Prostate gland (tissue), 2 donors: ENCODE results near the gene YEATS2. TPM values are rescaled to one million over a fixed set of nuclear protein-coding genes. Genes with fewer than 3 reads are reported as not detected.

Source experiments
- DNase-seq: peaks from one replicate; pipeline ENCODE4 v3.0.0-alpha.2; 2019; ENCODE audit warnings: low spot score
- H3K27ac ChIP-seq, 2 donors: fragments of 200-600 bp; sonication (generic); 2 replicates each; pipeline ENCODE4 v1.5.1; 2017 to 2019
- H3K27me3 ChIP-seq: fragments of 200-600 bp; sonication (generic); replicated peaks from 2 replicates; pipeline ENCODE4 v1.5.1; 2019; ENCODE audit not compliant: insufficient read depth
- H3K36me3 ChIP-seq, 2 donors: fragments of 200-600 bp; sonication (generic); 1 replicate in 1 of 2; 2 replicates in 1 of 2; pipeline versions ENCODE4 v1.5.1 to v1.8.1; 2017 to 2019
- H3K4me1 ChIP-seq: fragments of 200-600 bp; sonication (generic); replicated peaks from 2 replicates; pipeline ENCODE4 v1.5.1; 2019
- H3K4me3 ChIP-seq, 2 donors: fragments of 200-600 bp; sonication (generic); 2 replicates each; pipeline ENCODE4 v1.5.1; 2017 to 2019
- H3K9me3 ChIP-seq: fragments of 200-600 bp; sonication (generic); 2 replicates; pipeline ENCODE4 v1.5.1; 2017
- CTCF ChIP-seq, 4 experiments: fragments of 200-600 bp in 2 of 4; fragments of 450-650 bp in 2 of 4; sonication (generic) in 2 of 4; IDR thresholded peaks; 1 replicate in 3 of 4; 2 replicates in 1 of 4; pipeline ENCODE4 v1.5.1; 2016 to 2019; ENCODE audit warnings: antibody characterized with exemption in 4 of 4, mild to moderate bottlenecking in 2 of 4, moderate library complexity in 2 of 4
- POLR2A ChIP-seq: fragments of 450-650 bp; IDR thresholded peaks from one replicate; pipeline ENCODE4 v1.6.1; 2016; ENCODE audit warnings: antibody characterized with exemption, mild to moderate bottlenecking
- POLR2AphosphoS5 ChIP-seq: sonication (generic); formaldehyde crosslinking; IDR thresholded peaks from one replicate; pipeline ENCODE4 v1.6.1; 2017; ENCODE audit warnings: antibody characterized with exemption
- WGBS: methylation state at CpG from one replicate; pipeline ENCODE4 v1.1.5; 2018; 5-methylcytosine and 5-hydroxymethylcytosine counted together
- intact Hi-C: fragments of 100-400 bp; cut with DNase I; formaldehyde crosslinking; loops from one replicate; pipeline ENCODE4 v1.14.2; 2022
- total RNA-seq, 2 donors: library from RNA; depleted of rRNA; stranded (reverse); fragments of >200 nt; gene quantifications; one replicate each; pipeline ENCODE4 v1.1.0, GENCODE V29; 2016

YEATS2 gene
- total RNA-seq, 2 donors from 2014 or later: 24.1 to 24.8 TPM

GRCh38 chr3:183811638-183812037 lies 114.0 kb downstream of the YEATS2 start:
- Histone ChIP-seq H3K27ac (no peak overlapping the region), H3K4me1 (peaks cover 2% of the 10 kb centered on the region), H3K36me3 (peaks cover 0 to 8% of the 10 kb centered on the region in 2 donors), H3K27me3 (no peaks in the 10 kb centered on the region), H3K4me3 (no peak overlapping the region), H3K9me3 (no peaks in the 10 kb centered on the region)
- intact Hi-C loops: no loop called here
- TF ChIP-seq POLR2A (no peak), CTCF (IDR thresholded peaks at IDR 0.05) (no peak), POLR2AphosphoS5 (no peak)
- WGBS: 89% methylated on average over 11 of the region's 11 CpGs
- DNase-seq: no peak

- H3K27ac ChIP-seq: peak overlapping the region in 1 of 2 donors; percentile 35
These were observed 115.3 kb downstream of the YEATS2 start for GRCh38 chr3:183812761-183813445.

GRCh38 chr3:183814240-183814639 lies 116.6 kb downstream of the YEATS2 start:
- Histone ChIP-seq H3K4me3 (no peak overlapping the region), H3K36me3 (no peaks in the 10 kb centered on the region), H3K27me3 (no peaks in the 10 kb centered on the region), H3K27ac (peak overlapping the region in 1 of 2 donors; percentile 29), H3K4me1 (peaks cover 2% of the 10 kb centered on the region), H3K9me3 (no peaks in the 10 kb centered on the region)
- no peak for DNase-seq
- TF ChIP-seq POLR2A: no peak
- TF ChIP-seq CTCF (IDR thresholded peaks at IDR 0.05): no peak
- no peak for TF ChIP-seq POLR2AphosphoS5
- intact Hi-C loops: no loop called here
- WGBS: 90% methylated on average over 1 of the region's 1 CpG

More at GRCh38 chr3:183812761-183813445, 115.3 kb downstream of the YEATS2 start:
- H3K4me3 ChIP-seq: no peak overlapping the region
- no peaks in the 10 kb centered on the region for H3K9me3 ChIP-seq
- DNase-seq: peak; percentile 79
- H3K27me3 ChIP-seq: no peaks in the 10 kb centered on the region
- 31% methylated on average over 8 of the region's 8 CpGs for WGBS
- peaks cover 2% of the 10 kb centered on the region for H3K4me1 ChIP-seq
- TF ChIP-seq POLR2A (no peak), POLR2AphosphoS5 (peak; percentile 60)
- intact Hi-C loops: no loop called here
- H3K36me3 ChIP-seq: no peaks in the 10 kb centered on the region

GRCh38 chr3:183815563-183815940 lies 118.0 kb downstream of the YEATS2 start:
- Histone ChIP-seq H3K27me3 (no peaks in the 10 kb centered on the region), H3K27ac (peak overlapping the region; percentile 48 to 55), H3K4me3 (no peak overlapping the region), H3K9me3 (no peaks in the 10 kb centered on the region), H3K36me3 (no peaks in the 10 kb centered on the region), H3K4me1 (peaks cover 2% of the 10 kb centered on the region)
- intact Hi-C loops: no loop called here
- WGBS: 74% methylated on average over 9 of the region's 9 CpGs
- DNase-seq: no peak
- TF ChIP-seq POLR2A: no peak
- no peak for TF ChIP-seq POLR2AphosphoS5
- TF ChIP-seq CTCF (IDR thresholded peaks at IDR 0.05): no peak

GRCh38 chr3:183815951-183816475 lies 118.4 kb downstream of the YEATS2 start:
- H3K27me3 ChIP-seq: no peaks in the 10 kb centered on the region
- TF ChIP-seq POLR2AphosphoS5 (no peak), POLR2A (no peak), CTCF (IDR thresholded peaks at IDR 0.05) (no peak)
- H3K9me3 ChIP-seq: no peaks in the 10 kb centered on the region
- intact Hi-C loops: no loop called here
- peaks cover 2% of the 10 kb centered on the region for H3K4me1 ChIP-seq
- 70% methylated on average over 12 of the region's 12 CpGs for WGBS
- H3K27ac ChIP-seq: peak overlapping the region in 1 of 2 donors; percentile 55
- no peak overlapping the region for H3K4me3 ChIP-seq
- no peak for DNase-seq
- H3K36me3 ChIP-seq: no peaks in the 10 kb centered on the region
